C4-2B (cell line): ENCODE results near the gene AZIN2.

Experiments used
- H3K27ac ChIP-seq: fragments of 450-650 bp; 2 replicates; pipeline ENCODE4 v1.5.1; 2017
- ZFX ChIP-seq: fragments of 450-650 bp; IDR thresholded peaks from 2 replicates; pipeline ENCODE4 v1.6.1; 2017
- TF ChIP-seq, protein P1 (sequence below): fragments of 450-650 bp; conservative IDR thresholded peaks from 2 replicates; pipeline ENCODE4 v1.5.1; 2017; ENCODE audit warnings: mild to moderate bottlenecking

The AZIN2 gene

DNA sequence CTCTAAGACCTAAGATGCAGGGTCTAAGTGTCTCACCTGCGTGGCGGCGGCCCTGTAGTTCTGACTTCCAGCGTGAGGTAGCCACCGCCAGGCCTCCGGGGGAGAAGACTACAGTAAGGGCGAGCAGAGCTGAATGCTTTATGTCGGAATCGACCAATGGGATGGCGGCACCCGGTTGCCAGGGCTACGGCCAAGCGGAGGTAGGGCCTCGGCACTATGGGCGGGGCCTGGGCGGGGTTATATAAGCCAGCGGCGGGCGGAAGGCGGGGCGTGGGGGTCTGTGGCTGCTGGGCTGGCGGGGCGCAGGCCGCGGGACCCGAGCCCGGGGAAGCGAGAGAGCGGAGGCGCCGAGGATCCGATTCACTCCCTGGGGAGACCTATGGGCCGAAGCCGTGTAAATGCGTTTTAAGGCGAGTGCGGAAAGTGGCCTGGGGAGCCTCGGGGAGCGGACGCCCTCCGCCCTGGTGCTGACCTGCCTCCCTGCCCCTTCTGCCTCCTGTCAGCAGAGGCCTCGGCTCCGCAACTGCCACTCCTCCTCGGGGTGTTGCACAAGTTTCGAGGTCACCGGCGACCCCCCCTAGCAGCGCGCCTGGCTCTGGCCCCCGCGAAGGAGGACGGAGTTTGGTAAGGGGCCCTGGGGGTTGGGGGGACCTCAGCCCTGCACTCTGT, at the start of gene AZIN2:
Gene AZIN2 (plus strand): TSS at position 269 of the 669 bp plus-strand sequence. CDS start 1,097 bp downstream, outside the sequence.
- TF ChIP-seq, protein P1, sequence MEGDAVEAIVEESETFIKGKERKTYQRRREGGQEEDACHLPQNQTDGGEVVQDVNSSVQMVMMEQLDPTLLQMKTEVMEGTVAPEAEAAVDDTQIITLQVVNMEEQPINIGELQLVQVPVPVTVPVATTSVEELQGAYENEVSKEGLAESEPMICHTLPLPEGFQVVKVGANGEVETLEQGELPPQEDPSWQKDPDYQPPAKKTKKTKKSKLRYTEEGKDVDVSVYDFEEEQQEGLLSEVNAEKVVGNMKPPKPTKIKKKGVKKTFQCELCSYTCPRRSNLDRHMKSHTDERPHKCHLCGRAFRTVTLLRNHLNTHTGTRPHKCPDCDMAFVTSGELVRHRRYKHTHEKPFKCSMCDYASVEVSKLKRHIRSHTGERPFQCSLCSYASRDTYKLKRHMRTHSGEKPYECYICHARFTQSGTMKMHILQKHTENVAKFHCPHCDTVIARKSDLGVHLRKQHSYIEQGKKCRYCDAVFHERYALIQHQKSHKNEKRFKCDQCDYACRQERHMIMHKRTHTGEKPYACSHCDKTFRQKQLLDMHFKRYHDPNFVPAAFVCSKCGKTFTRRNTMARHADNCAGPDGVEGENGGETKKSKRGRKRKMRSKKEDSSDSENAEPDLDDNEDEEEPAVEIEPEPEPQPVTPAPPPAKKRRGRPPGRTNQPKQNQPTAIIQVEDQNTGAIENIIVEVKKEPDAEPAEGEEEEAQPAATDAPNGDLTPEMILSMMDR = no peak
- peak; percentile 24; the same call in 1 of the 2 replicates for TF ChIP-seq ZFX
- H3K27ac ChIP-seq = peak within 1 kb of the TSS; percentile 23

- TF ChIP-seq, protein P1 = no peak
- TF ChIP-seq ZFX = no peak
- no peak overlapping the region for H3K27ac ChIP-seq
Measured at GRCh38 chr1:33031506-33031905, 49.4 kb upstream of the AZIN2 start.

- no peak overlapping the region for H3K27ac ChIP-seq
- TF ChIP-seq ZFX = no peak
- TF ChIP-seq, protein P1 = no peak
Measured at GRCh38 chr1:33032126-33032869, 48.7 kb upstream of the AZIN2 start.

DNA sequence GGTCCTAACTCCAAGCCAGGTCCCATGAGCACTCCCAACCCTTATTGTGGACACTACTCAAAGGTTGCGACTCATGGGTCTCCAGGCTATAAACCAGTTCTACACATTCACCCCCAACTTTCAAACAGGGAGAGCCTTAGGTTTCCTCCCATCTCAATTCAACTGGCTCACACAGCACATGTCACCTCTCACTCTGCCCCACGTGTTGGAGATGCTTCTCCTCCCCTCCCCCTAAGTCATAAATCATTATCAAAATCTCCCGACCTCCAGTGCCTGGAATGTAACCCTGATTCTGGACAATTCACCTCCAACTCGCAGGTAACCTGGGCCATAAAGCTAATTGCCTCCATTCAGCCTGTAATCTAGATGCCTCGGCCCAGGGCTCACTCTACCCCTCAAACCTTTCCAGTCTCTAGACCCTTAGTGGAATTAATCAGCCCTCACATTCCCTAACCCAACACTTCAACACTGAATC, 44.9 kb upstream of the AZIN2 start:
- peak overlapping the region; percentile 94 for H3K27ac ChIP-seq
- no peak for TF ChIP-seq ZFX
- TF ChIP-seq, protein P1 = no peak

- H3K27ac ChIP-seq = peak within 1 kb of the TSS; percentile 94
- TF ChIP-seq ZFX = peak; percentile 85
- TF ChIP-seq, protein P1 = no peak
Measured at GRCh38 chr1:33036526-33037503, 44.1 kb upstream of the AZIN2 start, which contains the start of gene AK2. AK2 (minus strand) TSS chr1:33036883; CDS start chr1:33036828, 55 bp downstream.

DNA sequence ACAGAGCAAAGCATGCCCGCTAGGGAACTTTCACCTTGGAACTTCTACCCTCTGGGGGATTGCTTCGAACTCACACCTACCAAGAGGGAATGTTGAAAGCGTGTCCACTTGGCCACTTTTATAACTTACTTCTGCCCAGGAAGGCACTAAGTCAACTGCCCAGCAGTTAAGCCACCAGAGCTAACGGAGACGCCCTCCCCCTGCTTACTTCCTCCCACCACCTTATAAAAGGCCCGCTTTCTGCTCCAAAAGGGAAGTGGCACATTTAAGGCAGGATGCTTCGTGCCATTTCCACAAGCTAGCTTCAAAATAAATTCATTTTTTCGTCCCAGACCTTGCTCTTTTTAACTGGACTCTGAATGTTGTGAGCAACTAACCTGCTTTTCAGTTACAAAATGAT, 41.1 kb upstream of the AZIN2 start:
- TF ChIP-seq, protein P1 = no peak
- no peak for TF ChIP-seq ZFX
- no peak overlapping the region for H3K27ac ChIP-seq
